GM12892 (cell line): Measurements from ENCODE around the gene MYO3A.

Experiments
- DNase-seq: peaks from one replicate; pipeline ENCODE4 v3.0.0; 2011; ENCODE audit not compliant: insufficient read length
- FAIRE-seq: peaks from 2 replicates; lab custom pipeline; 2011; peaks lifted over from hg19 to GRCh38; lab: Jason Lieb, UNC
- POLR2A ChIP-seq: IDR thresholded peaks from 2 replicates; pipeline ENCODE4 v1.6.1; 2011; ENCODE audit warnings: low read depth, low read length, control low read depth
- POLR2AphosphoS5 ChIP-seq: IDR thresholded peaks from 2 replicates; pipeline ENCODE4 v1.6.1; 2011; ENCODE audit warnings: low read depth, low read length, control low read depth
- TAF1 ChIP-seq: IDR thresholded peaks from 2 replicates; pipeline ENCODE4 v1.6.1; 2011; ENCODE audit warnings: low read depth, mild to moderate bottlenecking, control low read depth, low read length, borderline replicate concordance

Gene MYO3A

GRCh38 chr10:26254616-26255015 is 320.6 kb downstream of the MYO3A start:
- TF ChIP-seq POLR2A = no peak
- no peak for TF ChIP-seq POLR2AphosphoS5
- no peak for TF ChIP-seq TAF1
- FAIRE-seq (no peak), DNase-seq (no peak)

DNA sequence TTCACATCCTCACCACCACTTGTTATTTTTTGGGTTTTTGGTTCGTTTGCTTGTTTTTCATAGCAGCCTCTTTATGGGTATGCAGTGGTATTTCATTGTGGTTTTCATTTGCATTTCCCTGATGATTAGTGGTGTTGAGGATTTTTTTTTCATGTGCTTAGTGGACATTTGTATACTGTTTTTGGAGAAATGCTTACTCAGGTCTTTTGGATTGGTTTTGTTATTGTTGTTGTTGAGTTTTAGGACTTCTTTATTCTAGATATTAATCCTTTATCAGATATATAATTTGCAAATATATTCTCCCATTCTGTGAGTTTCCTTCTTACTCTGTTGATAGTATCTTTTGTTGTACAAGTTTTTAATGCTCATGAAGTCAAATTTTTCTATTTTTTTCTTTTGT is 325.3 kb downstream of the MYO3A start:
- TF ChIP-seq POLR2AphosphoS5 (no peak), TAF1 (no peak), POLR2A (no peak)
- FAIRE-seq (no peak), DNase-seq (no peak)
